ENCODE results near the gene DPP10.

DPP10 gene

GRCh38 chr2:114526841-114527240 is 84.4 kb downstream of the DPP10 start:
- no peak overlapping the region for H3K4me3 ChIP-seq (ENCODE audit: low read length)
- TF ChIP-seq CTCF (conservative IDR thresholded peaks at IDR 0.05; ENCODE audit: low read depth, low read length): no peak

GRCh38 chr2:114527330-114527983 is 85.0 kb downstream of the DPP10 start:
- no peak for TF ChIP-seq CTCF (conservative IDR thresholded peaks at IDR 0.05; ENCODE audit: low read depth, low read length)
- DNase-seq (ENCODE audit: low read depth): no peak

More at GRCh38 chr2:114526841-114527240, 84.4 kb downstream of the DPP10 start:
- DNase-seq (ENCODE audit: low read depth): no peak

GRCh38 chr2:114534116-114535084 is 92.0 kb downstream of the DPP10 start:
- H3K4me3 ChIP-seq (ENCODE audit: low read length): no peak overlapping the region
- no peak for DNase-seq (ENCODE audit: low read depth)
- TF ChIP-seq CTCF (conservative IDR thresholded peaks at IDR 0.05; ENCODE audit: low read depth, low read length): no peak

More at GRCh38 chr2:114527330-114527983, 85.0 kb downstream of the DPP10 start:
- H3K4me3 ChIP-seq (ENCODE audit: low read length): no peak overlapping the region

GRCh38 chr2:114537777-114538176 is 95.3 kb downstream of the DPP10 start:
- no peak for TF ChIP-seq CTCF (conservative IDR thresholded peaks at IDR 0.05; ENCODE audit: low read depth, low read length)
- no peak for DNase-seq (ENCODE audit: low read depth)
- no peak overlapping the region for H3K4me3 ChIP-seq (ENCODE audit: low read length)

- TF ChIP-seq CTCF (conservative IDR thresholded peaks at IDR 0.05; ENCODE audit: low read depth, low read length): no peak
- H3K4me3 ChIP-seq (ENCODE audit: low read length): no peak overlapping the region
- DNase-seq (ENCODE audit: low read depth): no peak
Observed at GRCh38 chr2:114542695-114543094, 100.3 kb downstream of the DPP10 start.

- no peak for TF ChIP-seq CTCF (conservative IDR thresholded peaks at IDR 0.05; ENCODE audit: low read depth, low read length)
Observed at GRCh38 chr2:114543236-114543766, 100.9 kb downstream of the DPP10 start.

More at GRCh38 chr2:114543236-114543766, 100.9 kb downstream of the DPP10 start:
- H3K4me3 ChIP-seq (ENCODE audit: low read length): no peak overlapping the region
- DNase-seq (ENCODE audit: low read depth): no peak

Measured in retinal pigment epithelial cell (primary cell).